Mucosa of stomach (tissue), 1 donor: ENCODE results near the gene SEC16B.

Experiments
- H3K27me3 ChIP-seq: one replicate; pipeline ENCODE4 v1.7.0; 2013; ENCODE audit warnings: mild to moderate bottlenecking, low read length; ENCODE audit not compliant: control insufficient read depth, insufficient read depth
- H3K36me3 ChIP-seq: one replicate; pipeline ENCODE4 v1.7.0; 2013; ENCODE audit warnings: low read length; ENCODE audit not compliant: control insufficient read depth, insufficient read depth
- H3K4me1 ChIP-seq: one replicate; pipeline ENCODE4 v1.7.0; 2013; ENCODE audit warnings: mild to moderate bottlenecking, low read length; ENCODE audit not compliant: control insufficient read depth, insufficient read depth
- H3K4me3 ChIP-seq: one replicate; pipeline ENCODE4 v1.7.0; 2013; ENCODE audit warnings: low read length
- H3K9ac ChIP-seq: one replicate; pipeline ENCODE4 v1.7.0; 2013; ENCODE audit warnings: mild to moderate bottlenecking, low read length, moderate library complexity
- H3K9me3 ChIP-seq: one replicate; pipeline ENCODE4 v1.7.0; 2013; ENCODE audit warnings: mild to moderate bottlenecking, low read length, moderate library complexity; ENCODE audit not compliant: control insufficient read depth
- donor health status: Pancreatic carcinoma.

Gene SEC16B

DNA sequence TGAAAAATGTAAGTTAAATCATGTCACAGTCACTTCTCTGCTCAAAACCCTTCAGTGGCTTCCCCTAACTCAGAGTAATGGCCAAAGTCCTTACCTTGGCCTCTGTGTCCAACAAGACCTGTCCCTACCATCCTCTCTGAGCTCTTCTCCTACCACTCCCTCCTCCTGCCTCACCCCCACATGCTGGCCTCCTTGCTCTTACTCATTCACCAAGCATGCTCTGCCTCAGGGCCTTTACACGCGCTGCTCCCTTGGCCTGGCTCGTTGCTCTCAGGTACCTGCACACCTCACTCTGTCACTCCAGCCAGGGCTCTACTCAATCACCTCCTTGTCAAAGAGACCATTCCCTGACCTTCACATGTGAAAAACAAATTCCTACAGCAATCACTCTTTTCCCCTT is 54.2 kb downstream of the SEC16B start:
- H3K9ac ChIP-seq, result no peak overlapping the region
- no peaks in the 10 kb centered on the region for H3K9me3 ChIP-seq
- no peaks in the 10 kb centered on the region for H3K4me1 ChIP-seq
- H3K4me3 ChIP-seq, result no peak overlapping the region
- no peaks in the 10 kb centered on the region for H3K27me3 ChIP-seq
- no peaks in the 10 kb centered on the region for H3K36me3 ChIP-seq

DNA sequence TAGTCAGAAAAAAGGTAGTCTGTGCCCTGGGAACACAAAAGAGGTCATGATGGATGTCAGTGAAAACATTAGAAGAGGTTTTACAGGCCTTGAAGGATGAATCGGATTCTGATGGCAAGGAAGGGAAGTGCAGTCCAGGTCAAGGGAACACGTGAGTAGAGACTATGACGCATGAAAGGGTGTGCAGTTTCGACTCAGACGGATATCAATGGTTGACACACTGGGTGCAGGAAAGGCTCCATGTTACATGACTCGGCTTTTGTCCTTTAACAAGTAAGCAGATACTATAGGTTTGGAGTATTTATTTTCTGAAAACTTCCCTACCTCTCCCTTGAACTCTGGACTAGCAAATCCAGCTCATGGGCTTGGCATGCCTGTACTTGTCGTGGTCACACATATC is 55.3 kb downstream of the SEC16B start:
- no peaks in the 10 kb centered on the region for H3K27me3 ChIP-seq
- H3K4me3 ChIP-seq, result no peak overlapping the region
- H3K36me3 ChIP-seq, result no peaks in the 10 kb centered on the region
- no peaks in the 10 kb centered on the region for H3K9me3 ChIP-seq
- H3K9ac ChIP-seq, result no peak overlapping the region
- no peaks in the 10 kb centered on the region for H3K4me1 ChIP-seq

DNA sequence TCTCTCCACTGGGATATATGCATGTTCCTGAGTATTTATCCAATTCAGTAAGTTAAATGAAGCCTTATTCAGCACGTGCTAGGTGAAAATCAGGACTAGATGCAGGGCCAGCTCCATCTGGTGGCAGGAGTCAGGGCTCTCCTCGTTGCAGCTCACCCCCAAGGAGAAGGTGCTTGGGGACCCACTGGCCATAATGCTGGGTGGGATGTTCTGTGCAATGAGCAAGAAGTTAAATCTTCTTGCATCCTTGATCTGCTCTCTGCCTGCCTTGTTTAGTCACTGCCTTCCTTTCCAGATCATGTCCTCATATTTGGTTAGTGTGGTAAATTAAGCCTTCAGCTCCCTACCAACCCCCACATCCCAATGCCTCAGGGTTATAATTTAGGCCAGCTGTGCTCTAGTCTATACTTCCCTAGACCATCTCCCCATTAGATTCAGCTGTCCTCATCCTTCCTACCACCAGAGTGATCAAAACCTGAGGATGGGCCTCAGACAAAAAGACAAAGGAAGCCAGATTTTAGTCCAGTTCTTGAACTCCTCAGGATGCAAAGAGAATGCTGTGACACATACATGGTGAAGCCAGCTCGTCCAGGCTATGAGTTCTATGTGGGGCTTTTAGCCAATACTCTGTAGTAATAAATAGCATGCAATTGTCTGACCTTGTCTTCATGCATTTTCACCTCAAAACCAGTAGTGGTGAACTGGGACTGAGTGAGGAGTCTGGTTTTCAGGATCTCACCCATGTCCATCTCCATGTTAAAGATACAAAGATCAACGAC is 55.9 kb downstream of the SEC16B start:
- Histone ChIP-seq H3K9ac (no peak overlapping the region), H3K4me1 (no peaks in the 10 kb centered on the region), H3K4me3 (no peak overlapping the region), H3K27me3 (no peaks in the 10 kb centered on the region), H3K9me3 (no peaks in the 10 kb centered on the region), H3K36me3 (no peaks in the 10 kb centered on the region)

DNA sequence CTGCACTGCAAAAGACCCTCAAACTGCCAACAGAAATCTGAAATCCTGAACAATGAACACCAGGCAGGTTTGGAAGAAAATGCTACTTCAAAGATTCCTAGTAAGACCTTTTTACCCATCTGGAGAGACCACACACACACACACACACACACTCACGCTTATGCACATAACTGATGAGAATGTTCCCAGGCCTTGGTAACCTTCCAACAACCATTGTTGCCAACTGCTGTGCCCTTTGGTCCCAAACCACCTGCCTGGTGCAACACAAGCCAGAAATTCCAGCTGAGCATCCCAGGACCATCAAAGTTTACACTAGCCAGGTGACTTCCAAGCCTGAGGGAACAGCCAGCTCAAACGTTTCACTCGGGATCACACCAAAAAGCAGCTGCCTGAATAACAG is 56.9 kb downstream of the SEC16B start:
- Histone ChIP-seq H3K36me3 (no peaks in the 10 kb centered on the region), H3K9ac (no peak overlapping the region), H3K4me1 (no peaks in the 10 kb centered on the region), H3K9me3 (no peaks in the 10 kb centered on the region), H3K27me3 (no peaks in the 10 kb centered on the region), H3K4me3 (no peak overlapping the region)

DNA sequence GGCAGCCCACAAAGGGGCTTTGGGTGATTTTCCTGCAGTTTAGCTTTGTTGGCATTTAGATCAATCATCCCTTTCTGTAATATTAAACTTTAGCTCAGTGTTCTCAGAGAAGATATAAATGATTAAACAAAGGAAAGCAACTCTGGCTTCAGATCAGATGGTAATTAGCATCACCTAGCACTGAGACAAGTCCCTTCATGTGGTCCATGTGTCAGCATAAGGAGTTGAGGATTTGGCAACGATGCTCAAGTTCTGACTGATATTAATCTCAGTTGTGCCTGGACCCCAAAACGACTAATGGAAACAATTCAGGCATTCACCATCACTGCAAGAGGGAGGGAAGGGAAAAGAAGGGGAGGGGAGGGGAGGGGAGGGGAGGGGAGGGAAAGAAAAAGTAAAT is 60.4 kb downstream of the SEC16B start:
- H3K27me3 ChIP-seq, result no peaks in the 10 kb centered on the region

DNA sequence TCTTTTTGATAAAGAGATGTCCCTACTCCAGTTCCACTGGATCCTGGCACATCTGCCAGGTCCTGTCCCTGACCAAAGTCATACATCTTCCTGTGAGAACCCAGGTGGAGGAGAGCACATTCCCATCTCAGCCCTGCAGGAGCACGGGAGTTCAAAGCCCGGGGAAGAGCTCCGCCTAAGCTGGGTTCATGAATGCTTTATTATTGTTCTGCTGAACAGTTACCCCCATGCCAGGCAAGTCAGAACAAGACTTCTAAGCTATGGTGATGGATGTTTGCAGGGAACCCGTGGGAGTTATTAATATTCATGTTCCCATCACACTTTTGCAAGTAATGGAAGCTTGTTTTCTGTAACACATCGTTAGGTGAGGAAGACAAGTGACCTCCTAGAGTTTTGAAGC is 62.9 kb downstream of the SEC16B start:
- H3K27me3 ChIP-seq, result no peaks in the 10 kb centered on the region
- no peak overlapping the region for H3K9ac ChIP-seq
- no peaks in the 10 kb centered on the region for H3K36me3 ChIP-seq
- no peak overlapping the region for H3K4me3 ChIP-seq
- H3K4me1 ChIP-seq, result no peaks in the 10 kb centered on the region
- no peaks in the 10 kb centered on the region for H3K9me3 ChIP-seq

More for the DNA sequence above, 60.4 kb downstream of the SEC16B start:
- Histone ChIP-seq H3K4me1 (no peaks in the 10 kb centered on the region), H3K4me3 (no peak overlapping the region), H3K9me3 (no peaks in the 10 kb centered on the region), H3K9ac (no peak overlapping the region), H3K36me3 (no peaks in the 10 kb centered on the region)

DNA sequence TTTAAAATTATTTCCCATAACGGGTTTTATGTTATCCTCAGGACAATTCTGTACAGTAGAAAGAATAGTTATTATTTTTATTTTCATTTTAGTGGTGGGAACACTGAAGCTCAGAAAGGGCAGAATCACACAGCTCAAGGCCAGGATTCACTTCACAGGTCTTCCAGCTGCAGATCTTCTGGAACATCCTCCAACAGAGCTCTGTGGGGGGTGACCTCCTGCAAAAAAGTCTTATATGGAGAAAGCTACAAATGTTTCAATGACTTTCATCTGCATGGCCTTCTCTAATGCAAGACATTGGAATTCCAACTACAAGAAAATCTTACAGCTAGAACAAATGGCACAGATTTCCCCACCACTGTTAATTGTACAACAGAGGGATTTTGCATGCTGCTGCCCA is 64.2 kb downstream of the SEC16B start:
- Histone ChIP-seq H3K4me3 (no peak overlapping the region), H3K36me3 (no peaks in the 10 kb centered on the region), H3K9me3 (no peaks in the 10 kb centered on the region), H3K4me1 (peaks cover 12% of the 10 kb centered on the region), H3K27me3 (no peaks in the 10 kb centered on the region), H3K9ac (no peak overlapping the region)

DNA sequence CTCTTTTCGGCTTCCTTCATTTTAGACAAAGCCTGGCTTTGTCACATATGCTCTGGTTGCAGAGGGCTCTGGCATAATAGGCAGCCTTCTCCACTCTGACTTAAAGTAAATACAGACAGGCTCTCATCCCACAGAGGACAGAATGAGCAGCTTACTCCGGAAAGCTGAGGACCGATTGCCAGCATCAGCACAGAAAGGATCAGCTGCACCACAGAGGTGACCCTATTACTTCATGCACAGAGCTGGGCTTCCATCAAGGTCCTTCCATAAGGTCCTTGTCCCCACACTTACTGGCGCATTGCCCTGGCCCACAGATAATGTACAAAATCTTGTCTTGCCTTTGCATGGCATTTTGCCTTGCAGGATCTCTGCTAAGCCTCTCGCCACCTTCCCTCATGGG is 67.6 kb downstream of the SEC16B start:
- no peak overlapping the region for H3K4me3 ChIP-seq
- no peak overlapping the region for H3K9ac ChIP-seq
- no peaks in the 10 kb centered on the region for H3K9me3 ChIP-seq
- peaks cover 23% of the 10 kb centered on the region for H3K4me1 ChIP-seq
- H3K27me3 ChIP-seq, result no peaks in the 10 kb centered on the region
- no peaks in the 10 kb centered on the region for H3K36me3 ChIP-seq

DNA sequence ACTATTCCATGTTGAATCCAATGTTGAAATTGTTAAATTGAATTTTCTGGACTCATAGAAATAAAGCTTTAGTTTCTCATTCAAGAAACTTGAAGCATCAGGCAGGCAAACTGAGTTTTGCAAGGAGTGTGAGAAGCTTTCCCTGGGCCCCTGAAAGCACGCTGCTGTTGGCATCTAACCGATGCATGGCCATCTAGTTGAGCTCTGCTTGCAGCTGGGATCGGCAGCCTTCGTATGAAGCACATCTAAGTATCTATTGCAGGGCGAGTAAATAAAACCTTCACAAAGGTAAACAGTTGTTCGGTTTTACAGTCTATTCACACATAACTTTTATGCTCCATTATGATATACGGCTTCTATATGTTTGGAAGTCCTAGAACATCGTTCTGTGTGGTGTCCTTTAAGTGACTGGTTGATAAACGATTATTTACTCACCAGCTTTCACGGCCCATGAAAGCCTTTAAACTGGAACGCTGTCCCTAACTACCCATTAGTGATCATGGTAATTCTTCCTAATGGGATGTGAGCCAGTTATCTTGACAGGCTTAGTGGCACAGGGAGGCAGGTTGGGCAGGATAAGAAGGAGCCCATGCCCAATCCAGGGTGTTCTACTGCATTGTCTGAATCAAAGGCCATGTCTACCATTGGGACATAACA is 71.7 kb downstream of the SEC16B start:
- no peaks in the 10 kb centered on the region for H3K27me3 ChIP-seq
- H3K4me3 ChIP-seq, result no peak overlapping the region
- no peaks in the 10 kb centered on the region for H3K9me3 ChIP-seq
- peaks cover 23% of the 10 kb centered on the region for H3K4me1 ChIP-seq
- no peak overlapping the region for H3K9ac ChIP-seq
- no peaks in the 10 kb centered on the region for H3K36me3 ChIP-seq

DNA sequence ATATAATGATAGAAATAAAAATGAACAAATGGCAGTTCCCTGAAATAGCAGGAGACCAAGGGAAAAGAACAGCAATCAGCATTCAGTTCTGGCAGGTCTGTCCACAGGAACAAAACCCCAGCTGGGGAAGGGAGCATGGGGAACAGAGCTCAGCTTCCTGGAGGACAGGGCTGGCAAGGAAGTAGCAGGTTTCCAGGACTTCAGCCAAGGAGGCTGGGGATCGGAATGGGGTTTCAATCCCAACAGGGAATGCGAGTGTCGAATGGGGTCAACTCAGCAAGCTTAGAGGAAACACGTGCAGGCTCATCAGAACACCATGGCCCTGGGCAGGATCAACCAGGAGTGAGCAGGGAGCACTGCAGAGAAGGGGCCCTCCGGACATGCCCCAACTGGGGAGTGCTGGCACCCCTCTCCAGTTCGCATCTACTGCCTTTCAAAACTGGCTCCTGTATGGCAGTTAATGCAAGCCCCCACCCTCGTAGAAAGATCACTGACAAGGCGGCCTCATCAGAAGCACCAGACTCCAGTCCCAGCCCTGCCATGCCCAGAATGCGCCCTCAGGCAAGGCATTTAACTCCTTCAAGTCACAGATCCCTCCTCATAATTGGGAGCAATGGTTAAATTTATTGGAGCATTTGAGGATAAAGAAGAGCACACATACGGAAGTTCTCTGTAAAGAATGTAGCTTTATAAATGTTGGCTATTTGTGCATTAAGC is 72.4 kb downstream of the SEC16B start:
- H3K36me3 ChIP-seq, result no peaks in the 10 kb centered on the region
- no peaks in the 10 kb centered on the region for H3K9me3 ChIP-seq
- no peak overlapping the region for H3K9ac ChIP-seq
- H3K4me1 ChIP-seq, result peaks cover 23% of the 10 kb centered on the region
- H3K27me3 ChIP-seq, result no peaks in the 10 kb centered on the region
- H3K4me3 ChIP-seq, result no peak overlapping the region
